K562 treated with DMSO at 1 percent for 24 hours (cell line): Measurements from ENCODE around the gene PRAMEF7. TPM values are rescaled to one million over a fixed set of nuclear protein-coding genes. Genes with fewer than 3 reads are reported as not detected.

Experiments
- total RNA-seq: library from RNA; unstranded; fragments of 300-600 nt; gene quantifications from 2 replicates; pipeline ENCODE4 v1.2.3, GENCODE V29; 2022; ENCODE audit warnings: low read depth; ENCODE audit not compliant: insufficient read depth

The PRAMEF7 gene
- total RNA-seq, result not detected in 2 replicates

DNA sequence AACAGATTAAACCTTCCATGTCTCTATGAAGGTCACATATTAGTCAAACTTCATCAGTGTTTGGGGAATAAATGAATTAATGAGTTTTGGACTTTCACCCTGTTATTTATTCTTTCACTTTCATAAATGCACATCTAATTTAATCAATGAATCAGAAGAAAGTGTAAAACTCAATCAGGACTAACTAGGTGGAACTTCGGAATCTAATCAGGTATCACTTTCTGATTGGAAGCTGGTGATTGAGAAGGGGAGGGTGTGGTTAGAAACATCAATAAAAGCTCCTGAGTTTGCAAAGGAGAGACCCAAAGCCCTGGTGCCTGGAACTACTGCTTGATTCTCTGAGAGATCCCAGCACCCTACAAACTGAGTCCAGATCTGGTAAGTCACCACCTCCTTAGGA, at the start of gene PRAMEF7:
TSS of gene PRAMEF7 (plus strand) at position 301 of the 400 bp plus-strand sequence. CDS start 1,083 bp downstream, outside the sequence.

DNA sequence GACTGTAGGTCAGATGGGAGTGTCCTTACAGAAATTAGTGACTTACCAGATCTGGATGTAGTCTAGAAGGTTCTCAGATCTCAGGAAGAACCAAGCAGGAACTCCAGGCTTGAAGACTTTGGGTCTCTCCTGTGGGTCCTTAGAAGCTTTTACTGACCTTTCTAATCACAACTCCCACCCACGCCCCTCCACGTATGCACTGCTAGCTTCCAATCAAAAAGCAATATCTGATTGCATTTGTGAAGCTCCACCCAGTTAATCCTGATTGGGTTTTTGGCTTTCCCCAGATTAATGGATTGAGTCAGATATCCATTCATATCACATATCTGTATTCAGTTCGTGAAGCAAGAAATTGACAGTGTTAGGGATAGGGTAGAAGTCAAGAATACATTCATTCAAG, 30.3 kb upstream of the PRAMEF7 start, which contains the start of gene PRAMEF4:
TSS of gene PRAMEF4 (minus strand) at position 101 of the 400 bp plus-strand sequence. CDS start 2,807 bp downstream, outside the sequence.

DNA sequence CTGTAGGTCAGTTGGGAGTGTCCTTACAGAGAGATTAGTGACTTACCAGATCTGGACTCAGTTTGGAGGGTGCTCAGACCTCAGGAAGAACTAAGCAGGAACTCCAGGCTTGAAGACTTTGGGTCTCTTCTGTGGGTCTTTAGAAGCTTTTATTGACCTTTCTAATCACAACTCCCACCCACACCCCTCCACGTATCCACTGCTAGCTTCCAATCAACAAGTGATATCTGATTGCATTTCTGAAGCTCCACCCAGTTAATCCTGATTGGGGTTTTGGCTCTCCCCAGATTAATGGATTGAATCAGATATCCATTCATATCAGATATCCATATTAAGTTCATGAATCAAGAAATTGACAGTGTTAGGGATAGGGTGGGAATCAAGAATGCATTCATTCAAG, 18.2 kb upstream of the PRAMEF7 start, which contains the start of gene PRAMEF10:
TSS of gene PRAMEF10 (minus strand) at position 101 of the 400 bp plus-strand sequence. CDS start 2,423 bp downstream, outside the sequence.

DNA sequence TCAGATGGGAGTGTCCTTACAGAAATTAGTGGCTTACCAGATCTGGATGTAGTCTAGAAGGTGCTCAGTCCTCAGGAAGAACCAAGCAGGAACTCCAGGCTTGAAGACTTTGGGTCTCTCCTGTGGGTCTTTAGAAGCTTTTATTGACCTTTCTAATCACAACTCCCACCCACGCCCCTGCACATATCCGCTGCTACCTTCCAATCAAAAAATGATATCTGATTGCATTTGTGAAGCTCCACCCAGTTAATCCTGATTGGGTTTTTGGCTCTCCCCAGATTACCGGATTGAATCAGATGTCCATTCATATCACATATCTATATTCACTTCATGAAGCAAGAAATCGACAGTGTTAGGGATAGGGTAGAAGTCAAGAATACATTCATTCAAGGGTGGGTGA, 31.1 kb downstream of the PRAMEF7 start, which contains the start of gene PRAMEF6:
TSS of gene PRAMEF6 (minus strand) at position 101 of the 400 bp plus-strand sequence. CDS start 5,062 bp downstream, outside the sequence.

Other genes with a start within 250 kb of the PRAMEF7 start
- gene AADACL3, start 200.5 kb upstream of the PRAMEF7 start, total RNA-seq, result not detected in 2 replicates
- not detected in 2 replicates for gene CFAP107, start 170.4 kb upstream of the PRAMEF7 start, total RNA-seq
- not detected in 2 replicates for gene PRAMEF12, start 142.9 kb upstream of the PRAMEF7 start, total RNA-seq
- not detected in 2 replicates for gene PRAMEF1, start 125.2 kb upstream of the PRAMEF7 start, total RNA-seq
- not detected in 2 replicates for gene PRAMEF11, start 85.2 kb upstream of the PRAMEF7 start, total RNA-seq
- not detected in 2 replicates for gene HNRNPCL1, start 67.9 kb upstream of the PRAMEF7 start, total RNA-seq
- not detected in 2 replicates for gene PRAMEF2, start 59.5 kb upstream of the PRAMEF7 start, total RNA-seq
- gene PRAMEF4, start 30.4 kb upstream of the PRAMEF7 start, total RNA-seq, result not detected in 2 replicates
- not detected in 2 replicates for gene PRAMEF10, start 18.3 kb upstream of the PRAMEF7 start, total RNA-seq
- gene PRAMEF6, start 31.0 kb downstream of the PRAMEF7 start, total RNA-seq, result not detected in 2 replicates
- not detected in 2 replicates for gene PRAMEF27, start 140.0 kb downstream of the PRAMEF7 start, total RNA-seq
- not detected in 2 replicates for gene HNRNPCL3, start 144.2 kb downstream of the PRAMEF7 start, total RNA-seq
- gene PRAMEF25, start 154.2 kb downstream of the PRAMEF7 start, total RNA-seq, result not detected in 2 replicates
- gene HNRNPCL2, start 200.2 kb downstream of the PRAMEF7 start, total RNA-seq, result not detected in 2 replicates
- gene PRAMEF26, start 239.4 kb downstream of the PRAMEF7 start, total RNA-seq, result not detected in 2 replicates
- not detected in 2 replicates for gene HNRNPCL4, start 249.0 kb downstream of the PRAMEF7 start, total RNA-seq